ENCODE results near the gene PFKFB2. TPM values are rescaled to one million over a fixed set of nuclear protein-coding genes. Genes with fewer than 3 reads are reported as not detected.

The PFKFB2 gene
- total and polyA plus RNA-seq, 2 of the 8 experiments (the other 6 are each of a cell fraction or from before 2014, with no cell fraction given): 6.7 to 19.1 TPM

- Histone ChIP-seq H4K5ac (ENCODE audit: insufficient read length, low read depth, low read length) (no peak overlapping the region), H3K4ac (replicated peaks; ENCODE audit: insufficient read length, low read depth, low read length) (no peak overlapping the region), H2BK15ac (ENCODE audit: low read length) (no peak overlapping the region), H3K79me2 (ENCODE audit: control insufficient read depth in 1 of 2, insufficient read depth in 2 of 2, low read length in 2 of 2) (no peaks in the 10 kb centered on the region), H2BK5ac (ENCODE audit: low read depth, low read length) (no peak overlapping the region), H3K56ac (replicated peaks; ENCODE audit: insufficient read length, low read depth, low read length) (no peak overlapping the region), H3K23ac (ENCODE audit: insufficient read length) (no peak overlapping the region), H3K18ac (ENCODE audit: extremely low read depth, low read length) (no peak overlapping the region), H3K23me2 (ENCODE audit: low read depth, low read length) (no peaks in the 10 kb centered on the region), H2AFZ (ENCODE audit: low read length) (no peak overlapping the region), H4K8ac (ENCODE audit: extremely low read depth, insufficient read depth, low read length) (no peak overlapping the region), H3K4me1 (replicated peaks in 1 of 4; ENCODE audit: control insufficient read depth in 3 of 4, insufficient read depth in 4 of 4, low read length in 3 of 4) (no peaks in the 10 kb centered on the region), H3K4me3 (ENCODE audit: extremely low read depth in 1 of 4, insufficient read depth in 2 of 4, low read depth in 3 of 4, low read length in 4 of 4) (no peak overlapping the region), H3K79me1 (ENCODE audit: low read depth, low read length) (no peaks in the 10 kb centered on the region), H3K36me3 (ENCODE audit: control insufficient read depth in 2 of 4, insufficient read depth in 4 of 4, low read length in 3 of 4) (peaks cover 0 to 5% (median 0%) of the 10 kb centered on the region in 4 experiments; a peak in 1 of 8 replicates), H2BK120ac (replicated peaks; ENCODE audit: low read depth, low read length) (no peak overlapping the region), H3K9ac (replicated peaks in 1 of 4; ENCODE audit: extremely low read depth in 1 of 4, low read depth in 3 of 4, low read length in 3 of 4) (no peak overlapping the region), H2AK5ac (ENCODE audit: low read depth, low read length) (no peak overlapping the region), H4K91ac (replicated peaks; ENCODE audit: insufficient read length, low read length) (no peak overlapping the region), H3K9me3 (ENCODE audit: insufficient read depth in 2 of 2, low read depth in 1 of 2, low read length in 1 of 2) (peaks cover 16 to 22% of the 10 kb centered on the region in 2 experiments; a peak in 3 of 4 replicates), H3K27me3 (replicated peaks in 1 of 4; ENCODE audit: control insufficient read depth in 3 of 4, extremely low read depth in 1 of 4, insufficient read depth in 3 of 4, low read length in 3 of 4) (peaks cover 0 to 2% (median 0%) of the 10 kb centered on the region in 4 experiments; a peak in 1 of 7 replicates), H3K14ac (ENCODE audit: insufficient read length) (no peak overlapping the region), H2BK12ac (ENCODE audit: low read depth, low read length) (no peak overlapping the region), H2BK20ac (ENCODE audit: low read length) (no peak overlapping the region), H3K4me2 (ENCODE audit: insufficient read depth in 1 of 2, low read depth in 2 of 2, low read length in 2 of 2) (no peak overlapping the region), H4K20me1 (replicated peaks in 1 of 2; ENCODE audit: control insufficient read depth in 1 of 2, insufficient read depth in 2 of 2, low read length in 2 of 2) (no peaks in the 10 kb centered on the region), H3K27ac (ENCODE audit: low read depth, low read length) (no peak overlapping the region)
- TF ChIP-seq RNF2 (IDR thresholded peaks at IDR 0.05; ENCODE audit: borderline replicate concordance, low read depth, low read length, missing control alignments, poor library complexity, severe bottlenecking) (no peak), SP2 (IDR thresholded peaks at IDR 0.05; ENCODE audit: low read length) (no peak), GABPA (IDR thresholded peaks at IDR 0.05; ENCODE audit: borderline replicate concordance, insufficient read depth, low read length) (no peak), ZNF274 (IDR thresholded peaks at IDR 0.05; ENCODE audit: borderline replicate concordance, extremely low read depth, low read length) (no peak), CHD1 (IDR thresholded peaks at IDR 0.05; ENCODE audit: low read depth, low read length) (no peak), EZH2 (IDR thresholded peaks at IDR 0.05; ENCODE audit: low read depth, low read length, severe bottlenecking) (no peak), JUND (IDR thresholded peaks at IDR 0.05; ENCODE audit: low read length) (no peak)
- TF ChIP-seq, protein P1, sequence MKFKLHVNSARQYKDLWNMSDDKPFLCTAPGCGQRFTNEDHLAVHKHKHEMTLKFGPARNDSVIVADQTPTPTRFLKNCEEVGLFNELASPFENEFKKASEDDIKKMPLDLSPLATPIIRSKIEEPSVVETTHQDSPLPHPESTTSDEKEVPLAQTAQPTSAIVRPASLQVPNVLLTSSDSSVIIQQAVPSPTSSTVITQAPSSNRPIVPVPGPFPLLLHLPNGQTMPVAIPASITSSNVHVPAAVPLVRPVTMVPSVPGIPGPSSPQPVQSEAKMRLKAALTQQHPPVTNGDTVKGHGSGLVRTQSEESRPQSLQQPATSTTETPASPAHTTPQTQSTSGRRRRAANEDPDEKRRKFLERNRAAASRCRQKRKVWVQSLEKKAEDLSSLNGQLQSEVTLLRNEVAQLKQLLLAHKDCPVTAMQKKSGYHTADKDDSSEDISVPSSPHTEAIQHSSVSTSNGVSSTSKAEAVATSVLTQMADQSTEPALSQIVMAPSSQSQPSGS (IDR thresholded peaks at IDR 0.05; ENCODE audit: low read length): no peak
- ChIA-PET POLR2A (ENCODE audit: partially characterized antibody) (no interaction called here), CTCF (ENCODE audit: partially characterized antibody) (no interaction called here)
- 96% methylated on average over 5 of the region's 5 CpGs; no CpG with 5 or more reads in 1 of the 2 experiments for WGBS, 2 experiments (ENCODE audit: extremely low coverage in 1 of 2, insufficient coverage in 1 of 2, insufficient read length in 1 of 2, insufficient replicate concordance in 2 of 2, low coverage in 1 of 2, low lambda C conversion rate in 2 of 2, missing lambda C conversion rate in 1 of 2)
- FAIRE-seq: no peak
- no peak for DNase-seq (ENCODE audit: low read depth in 1 of 2, low spot score in 2 of 2)
These were observed 49.1 kb downstream of the PFKFB2 start for GRCh38 chr1:207102146-207102545.

Measured in H1 (cell line).